OCI-LY3 (cell line): Measurements from ENCODE around the gene NEO1.
"Not testable (repeated sequence)": the region's sequence is repeated elsewhere in the genome, so short reads cannot be mapped to it uniquely, and the experiment has no call there.

Experiments
- H2AFZ ChIP-seq: fragments of 200-600, 300-600 bp; shearing (Covaris generic); 2 replicates; pipeline ENCODE4 v1.6.0; 2014; ENCODE audit warnings: antibody characterized with exemption, low read depth, low read length
- H3K27ac ChIP-seq: fragments of 200-600, 300-600 bp; sonication (generic); 2 replicates; pipeline ENCODE4 v1.5.1; 2014; ENCODE audit warnings: mild to moderate bottlenecking, low read length, moderate library complexity, mixed read lengths
- H3K27me3 ChIP-seq: fragments of 200-600, 300-600 bp; sonication (generic); 2 replicates; pipeline ENCODE4 v1.6.1; 2014; ENCODE audit warnings: low read depth, low read length, mixed read lengths
- H3K36me3 ChIP-seq: fragments of 200-600, 300-600 bp; sonication (generic); replicated peaks from 2 replicates; pipeline ENCODE3; 2014; ENCODE audit warnings: low read depth, low read length, mixed read lengths
- H3K4me1 ChIP-seq: fragments of 300-600, 200-600 bp; sonication (generic); 2 replicates; pipeline ENCODE4 v1.6.1; 2014; ENCODE audit warnings: low read length, mixed read lengths
- H3K4me2 ChIP-seq: fragments of 200-600, 300-600 bp; sonication (generic); 2 replicates; pipeline ENCODE4 v1.6.1; 2014; ENCODE audit warnings: low read length, mixed read lengths
- H3K4me3 ChIP-seq: fragments of 300-600, 200-600 bp; sonication (generic); 2 replicates; pipeline ENCODE4 v1.5.1; 2014; ENCODE audit warnings: antibody characterized with exemption, mild to moderate bottlenecking, low read length, moderate library complexity
- H3K79me2 ChIP-seq: fragments of 300-600, 200-600 bp; shearing (Covaris generic); 2 replicates; pipeline ENCODE4 v1.6.1; 2014; ENCODE audit warnings: mild to moderate bottlenecking, low read length, mixed read lengths
- H3K9ac ChIP-seq: fragments of 300-600, 200-600 bp; shearing (Covaris generic); 2 replicates; pipeline ENCODE4 v1.6.0; 2014; ENCODE audit warnings: mild to moderate bottlenecking, low read length, moderate library complexity
- H3K9me3 ChIP-seq: fragments of 200-600, 300-600 bp; shearing (Covaris generic); 2 replicates; pipeline ENCODE4 v1.6.1; 2014; ENCODE audit warnings: low read length, mixed read lengths; ENCODE audit not compliant: insufficient read depth
- H4K20me1 ChIP-seq: fragments of 200-600, 300-600 bp; sonication (generic); 2 replicates; pipeline ENCODE4 v1.6.1; 2016; ENCODE audit warnings: low read length, mixed read lengths; ENCODE audit not compliant: insufficient read depth
- CTCF ChIP-seq: fragments of 200-600, 300-600 bp; sonication (generic); IDR thresholded peaks from 2 replicates; pipeline ENCODE4 v1.5.1; 2014; ENCODE audit warnings: antibody characterized with exemption, low read length, low read depth
- EZH2phosphoT487 ChIP-seq: fragments of 200-600 bp; shearing (Covaris generic); IDR thresholded peaks from 2 replicates; pipeline ENCODE4 v1.6.1; 2018; ENCODE audit warnings: antibody characterized with exemption, mixed run types, low read depth

NEO1 gene

GRCh38 chr15:73296609-73297353 is 244.5 kb downstream of the NEO1 start:
- no peak overlapping the region for H3K27ac ChIP-seq
- H3K4me2 ChIP-seq: no peak overlapping the region
- TF ChIP-seq EZH2phosphoT487: no peak
- H3K4me3 ChIP-seq: no peak overlapping the region
- H3K27me3 ChIP-seq: no peaks in the 10 kb centered on the region
- no peaks in the 10 kb centered on the region for H3K36me3 ChIP-seq
- H2AFZ ChIP-seq: no peak overlapping the region
- no peaks in the 10 kb centered on the region for H3K4me1 ChIP-seq
- H3K79me2 ChIP-seq: no peaks in the 10 kb centered on the region
- H3K9ac ChIP-seq: no peak overlapping the region
- H4K20me1 ChIP-seq: no peaks in the 10 kb centered on the region
- no peaks in the 10 kb centered on the region for H3K9me3 ChIP-seq

- no peak overlapping the region for H3K9ac ChIP-seq
- no peaks in the 10 kb centered on the region for H3K36me3 ChIP-seq
- no peak overlapping the region for H3K4me3 ChIP-seq
- H2AFZ ChIP-seq: no peak overlapping the region
- no peaks in the 10 kb centered on the region for H3K4me1 ChIP-seq
- TF ChIP-seq CTCF: no peak
- no peak for TF ChIP-seq EZH2phosphoT487
- no peaks in the 10 kb centered on the region for H3K79me2 ChIP-seq
- no peaks in the 10 kb centered on the region for H3K9me3 ChIP-seq
- no peaks in the 10 kb centered on the region for H3K27me3 ChIP-seq
- no peak overlapping the region for H3K27ac ChIP-seq
- H3K4me2 ChIP-seq: no peak overlapping the region
- H4K20me1 ChIP-seq: no peaks in the 10 kb centered on the region
These were observed 246.4 kb downstream of the NEO1 start for GRCh38 chr15:73298522-73299245.

- not testable (repeated sequence) for H3K9me3 ChIP-seq, H3K79me2 ChIP-seq, H2AFZ ChIP-seq, H3K36me3 ChIP-seq, H3K4me1 ChIP-seq, H4K20me1 ChIP-seq, H3K9ac ChIP-seq, H3K27ac ChIP-seq, H3K4me2 ChIP-seq, H3K27me3 ChIP-seq, H3K4me3 ChIP-seq
These were observed 248.0 kb downstream of the NEO1 start for GRCh38 chr15:73300286-73300685.

GRCh38 chr15:73303636-73304035 is 251.4 kb downstream of the NEO1 start:
- H3K79me2 ChIP-seq: no peaks in the 10 kb centered on the region
- no peak overlapping the region for H3K27ac ChIP-seq
- H3K27me3 ChIP-seq: no peaks in the 10 kb centered on the region
- no peak overlapping the region for H3K9ac ChIP-seq
- H3K9me3 ChIP-seq: no peaks in the 10 kb centered on the region
- H3K4me1 ChIP-seq: no peaks in the 10 kb centered on the region
- no peak overlapping the region for H2AFZ ChIP-seq
- no peaks in the 10 kb centered on the region for H4K20me1 ChIP-seq
- no peak overlapping the region for H3K4me2 ChIP-seq
- H3K36me3 ChIP-seq: no peaks in the 10 kb centered on the region
- no peak for TF ChIP-seq CTCF
- TF ChIP-seq EZH2phosphoT487: no peak
- no peak overlapping the region for H3K4me3 ChIP-seq
